ENCODE measurements around the gene WFDC1.
A peak's percentile ranks its signal among the peaks of the same experiment; 100 is the strongest.

WFDC1 gene

GRCh38 chr16:84271866-84272265 lies 22.8 kb upstream of the WFDC1 start:
- no peak for DNase-seq (ENCODE audit: extremely low read depth, insufficient read length)
- H3K4me3 ChIP-seq (replicated peaks; ENCODE audit: low read depth, low read length): no peak overlapping the region
- no peaks in the 10 kb centered on the region for H3K36me3 ChIP-seq (ENCODE audit: control insufficient read depth, insufficient read depth, low read length)
- no peak for TF ChIP-seq CTCF (IDR thresholded peaks at IDR 0.05; ENCODE audit: insufficient read depth, low read length, poor library complexity, severe bottlenecking)
- no peaks in the 10 kb centered on the region; the same call in 1 of the 2 replicates for H3K27me3 ChIP-seq (replicated peaks; ENCODE audit: control insufficient read depth, insufficient read depth, low read length)

GRCh38 chr16:84272740-84273320 lies 21.8 kb upstream of the WFDC1 start:
- TF ChIP-seq CTCF (IDR thresholded peaks at IDR 0.05; ENCODE audit: insufficient read depth, low read length, poor library complexity, severe bottlenecking): no peak
- Histone ChIP-seq H3K4me3 (replicated peaks; ENCODE audit: low read depth, low read length) (no peak overlapping the region), H3K36me3 (ENCODE audit: control insufficient read depth, insufficient read depth, low read length) (no peaks in the 10 kb centered on the region)

GRCh38 chr16:84274515-84274914 lies 20.2 kb upstream of the WFDC1 start:
- no peak for TF ChIP-seq CTCF (IDR thresholded peaks at IDR 0.05; ENCODE audit: insufficient read depth, low read length, poor library complexity, severe bottlenecking)
- Histone ChIP-seq H3K36me3 (ENCODE audit: control insufficient read depth, insufficient read depth, low read length) (no peaks in the 10 kb centered on the region), H3K4me3 (replicated peaks; ENCODE audit: low read depth, low read length) (no peak overlapping the region), H3K27me3 (replicated peaks; ENCODE audit: control insufficient read depth, insufficient read depth, low read length) (no peaks in the 10 kb centered on the region; the same call in 1 of the 2 replicates)
- DNase-seq (ENCODE audit: extremely low read depth, insufficient read length): no peak

More at GRCh38 chr16:84272740-84273320, 21.8 kb upstream of the WFDC1 start:
- DNase-seq (ENCODE audit: extremely low read depth, insufficient read length): no peak
- no peaks in the 10 kb centered on the region; the same call in 1 of the 2 replicates for H3K27me3 ChIP-seq (replicated peaks; ENCODE audit: control insufficient read depth, insufficient read depth, low read length)

- DNase-seq (ENCODE audit: extremely low read depth, insufficient read length): no peak
- TF ChIP-seq CTCF (IDR thresholded peaks at IDR 0.05; ENCODE audit: insufficient read depth, low read length, poor library complexity, severe bottlenecking): no peak
- no peaks in the 10 kb centered on the region for H3K36me3 ChIP-seq (ENCODE audit: control insufficient read depth, insufficient read depth, low read length)
- H3K27me3 ChIP-seq (replicated peaks; ENCODE audit: control insufficient read depth, insufficient read depth, low read length): no peaks in the 10 kb centered on the region; the same call in 1 of the 2 replicates
- no peak overlapping the region for H3K4me3 ChIP-seq (replicated peaks; ENCODE audit: low read depth, low read length)
Measured at GRCh38 chr16:84275585-84276151, 19.0 kb upstream of the WFDC1 start.

- H3K36me3 ChIP-seq (ENCODE audit: control insufficient read depth, insufficient read depth, low read length): no peaks in the 10 kb centered on the region
- DNase-seq (ENCODE audit: extremely low read depth, insufficient read length): peak; percentile 28
- H3K4me3 ChIP-seq (replicated peaks; ENCODE audit: low read depth, low read length): no peak overlapping the region
- no peaks in the 10 kb centered on the region; the same call in 1 of the 2 replicates for H3K27me3 ChIP-seq (replicated peaks; ENCODE audit: control insufficient read depth, insufficient read depth, low read length)
- peak; percentile 86 for TF ChIP-seq CTCF (IDR thresholded peaks at IDR 0.05; ENCODE audit: insufficient read depth, low read length, poor library complexity, severe bottlenecking)
Measured at GRCh38 chr16:84277244-84277823, 17.3 kb upstream of the WFDC1 start.

Data from GM06990 (cell line).